GM12878 (cell line): ENCODE results near the gene LYG1. TPM values are rescaled to one million over a fixed set of nuclear protein-coding genes. Genes with fewer than 3 reads are reported as not detected.

Source experiments
- ATAC-seq: fragments of 200-7000 bp; cut with Tn5 transposase; 3 replicates; pipeline ENCODE4 v1.9.1; 2020; ENCODE audit warnings: mild to moderate bottlenecking, moderate library complexity
- BruUV-seq: library from RNA; stranded (reverse); fragments of 400-500 nt; replicated peaks from 2 replicates; lab custom pipeline; 2021; lab: Mats Ljungman, UMichigan
- CTCF ChIA-PET: fragments of 300-600 bp; sonication (Branson Sonifier 250); formaldehyde crosslinking; extraction: SDS; loops from one replicate; lab custom pipeline; 2021; ENCODE audit warnings: inconsistent platforms; lab: Yijun Ruan, JAX
- POLR2A ChIA-PET: fragments of 350-600 bp; formaldehyde crosslinking; extraction: SDS; loops from one replicate; lab custom pipeline; 2021; ENCODE audit warnings: inconsistent platforms; lab: Charles Lee
- RAD21 ChIA-PET: fragments of 300-600 bp; sonication (Branson Sonifier 250); formaldehyde crosslinking; loops from one replicate; lab custom pipeline; 2023; ENCODE audit warnings: antibody characterized with exemption; ENCODE audit not compliant: unreplicated experiment; lab: Charles Lee
- SMC1A ChIA-PET: fragments of 300-600 bp; sonication (Branson Sonifier 250); formaldehyde crosslinking; loops from one replicate; lab custom pipeline; 2023; ENCODE audit not compliant: unreplicated experiment, uncharacterized antibody; lab: Charles Lee
- DNase-seq: peaks from one replicate; pipeline ENCODE4 v3.0.0-alpha.2; 2011; ENCODE audit warnings: low read depth, low spot score
- FAIRE-seq: peaks from 3 replicates; lab custom pipeline; 2011; peaks lifted over from hg19 to GRCh38; lab: Jason Lieb, UNC
- H2AFZ ChIP-seq: 2 replicates; pipeline ENCODE4 v1.6.0; 2011; ENCODE audit warnings: low read depth, low read length, control low read depth; ENCODE audit not compliant: control insufficient read depth
- H3K27ac ChIP-seq: 2 replicates; pipeline ENCODE4 v1.5.1; 2011; ENCODE audit warnings: control low read depth; ENCODE audit not compliant: control insufficient read depth, insufficient read depth
- H3K27me3 ChIP-seq, 2 experiments: replicated peaks in 1 of 2; 2 replicates each; pipeline versions ENCODE4 v1.6.0 to v1.6.1; 2011; ENCODE audit warnings: low read length in 1 of 2; ENCODE audit not compliant: control insufficient read depth in 2 of 2, insufficient read depth in 2 of 2
- H3K36me3 ChIP-seq, 2 experiments: 2 replicates each; pipeline ENCODE4 v1.5.1; 2011; ENCODE audit warnings: low read length in 1 of 2; ENCODE audit not compliant: control insufficient read depth in 2 of 2, insufficient read depth in 2 of 2
- H3K4me1 ChIP-seq: 2 replicates; pipeline ENCODE4 v1.6.1; 2011; ENCODE audit warnings: mild to moderate bottlenecking, low read length, moderate library complexity, mixed read lengths; ENCODE audit not compliant: control insufficient read depth, insufficient read depth
- H3K4me2 ChIP-seq: 2 replicates; pipeline ENCODE4 v1.6.0; 2011; ENCODE audit warnings: control low read depth; ENCODE audit not compliant: control insufficient read depth, insufficient read depth
- H3K4me3 ChIP-seq: fragments of 200-600 bp; sonication (generic); 2 replicates; pipeline ENCODE4 v1.5.1; 2016
- H3K79me2 ChIP-seq: 2 replicates; pipeline ENCODE4 v1.6.0; 2011; ENCODE audit warnings: low read length; ENCODE audit not compliant: control insufficient read depth, insufficient read depth
- H3K9ac ChIP-seq: 2 replicates; pipeline ENCODE4 v1.8.0; 2011; ENCODE audit warnings: low read length, control low read depth, mixed read lengths; ENCODE audit not compliant: control insufficient read depth, insufficient read depth
- H3K9me3 ChIP-seq: replicated peaks from 3 replicates; pipeline ENCODE4 v1.5.1; 2011; ENCODE audit warnings: mild to moderate bottlenecking, low read length; ENCODE audit not compliant: control insufficient read depth, insufficient read depth
- H4K20me1 ChIP-seq: 2 replicates; pipeline ENCODE4 v1.6.0; 2011; ENCODE audit not compliant: control insufficient read depth, insufficient read depth
- BACH1 ChIP-seq: fragments of 450-650 bp; IDR thresholded peaks from 2 replicates; pipeline ENCODE4 v1.6.1; 2017; ENCODE audit warnings: mild to moderate bottlenecking, borderline replicate concordance
- CEBPB ChIP-seq, 2 experiments: fragments of 150-350 bp in 1 of 2; IDR thresholded peaks; 2 replicates each; pipeline ENCODE4 v1.6.1; 2012 to 2014; ENCODE audit warnings: low read depth in 2 of 2, low read length in 2 of 2, borderline replicate concordance in 1 of 2, inconsistent platforms in 1 of 2
- GABPA ChIP-seq: IDR thresholded peaks from 2 replicates; pipeline ENCODE4 v1.6.1; 2014; ENCODE audit warnings: antibody characterized with exemption, low read depth, mild to moderate bottlenecking, inconsistent platforms
- ZNF622 ChIP-seq: fragments of 450-650 bp; IDR thresholded peaks from 2 replicates; pipeline ENCODE4 v1.6.1; 2017; ENCODE audit warnings: mild to moderate bottlenecking, inconsistent platforms
- WGBS: methylation state at CpG from one replicate; pipeline ENCODE4 v1.1.6; 2016; ENCODE audit warnings: low lambda C conversion rate; ENCODE audit not compliant: insufficient replicate concordance, insufficient coverage; ENCODE audit errors: missing lambda C conversion rate; 5-methylcytosine and 5-hydroxymethylcytosine counted together
- in situ Hi-C: fragments of 300-500 bp; cut with MboI; formaldehyde crosslinking; loops from 9 replicates; pipeline ENCODE4 v1.14.3; 2018; ENCODE audit warnings: mixed read lengths
- intact Hi-C: fragments of 100-400 bp; cut with micrococcal nuclease; formaldehyde crosslinking; loops from one replicate; pipeline ENCODE4 v1.14.2; 2022; ENCODE audit not compliant: unreplicated experiment
- polyA plus RNA-seq, 11 experiments: library from polyadenylated mRNA; depleted of rRNA in 4 of 11; unstranded in 6 of 11; stranded (reverse) in 5 of 11; fragments of >200 nt; fragmentation: Nextera tagmentation in 4 of 11; fragmentation: Illumina TruSeq in 1 of 11; extraction: Ambion mirVana in 4 of 11; extraction: Trizol in 1 of 11; gene quantifications; 1 replicate in 1 of 11; 2 replicates in 10 of 11; pipeline versions ENCODE4 v1.2.1 to v1.2.3, GENCODE V29; 2011 to 2016; ENCODE audit warnings: inconsistent platforms in 2 of 11, missing spikeins in 2 of 11, low read depth in 1 of 11
- total RNA-seq, 4 experiments: library from RNA; depleted of rRNA in 3 of 4; stranded (reverse); fragments of >200 nt in 3 of 4; fragmentation: Illumina TruSeq in 1 of 4; extraction: Trizol in 1 of 4; gene quantifications; 2 replicates each; pipeline versions ENCODE4 v1.2.1 to v1.2.3, GENCODE V29; 2013 to 2021
- TF ChIP-seq, protein P1 (sequence below): fragments of 150-350 bp; IDR thresholded peaks from 2 replicates; pipeline ENCODE4 v1.6.1; 2016; ENCODE audit warnings: low read depth, low read length

LYG1 gene
- total and polyA plus RNA-seq, 10 of the 15 experiments (the other 5 are each of a cell fraction or from before 2014, with no cell fraction given) = 0.27 to 1.3 (median 0.79) TPM; not detected in 1

DNA sequence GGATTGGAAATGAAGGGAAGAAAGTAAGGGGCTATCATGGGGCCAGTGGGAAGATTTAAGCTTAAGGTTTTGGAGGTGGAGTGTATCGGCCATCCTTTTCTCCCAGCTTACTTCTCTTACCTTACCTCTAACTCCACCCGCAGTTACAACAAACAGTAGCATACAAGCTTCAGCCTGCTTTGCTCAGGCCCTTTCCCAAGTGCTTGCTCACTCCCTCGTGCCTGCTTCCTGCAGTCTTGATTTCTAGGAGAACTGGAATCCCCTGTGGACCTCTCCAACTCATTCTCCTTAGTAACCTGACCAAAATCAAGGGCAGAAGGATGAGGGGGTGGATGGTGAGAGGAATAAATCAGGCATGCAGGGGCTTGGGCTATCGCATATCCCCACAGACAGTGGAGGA, 39.8 kb downstream of the LYG1 start:
- Histone ChIP-seq H3K36me3 (no peaks in the 10 kb centered on the region), H3K4me3 (no peak overlapping the region), H3K27ac (no peak overlapping the region), H2AFZ (no peak overlapping the region), H3K79me2 (no peaks in the 10 kb centered on the region), H3K9ac (no peak overlapping the region), H3K4me2 (no peak overlapping the region), H3K9me3 (no peaks in the 10 kb centered on the region), H4K20me1 (no peaks in the 10 kb centered on the region), H3K4me1 (no peaks in the 10 kb centered on the region), H3K27me3 (no peaks in the 10 kb centered on the region)
- POLR2A ChIA-PET = no interaction called here
- intact Hi-C loops (no loop called here), in situ Hi-C loops (no loop called here)
- DNase-seq = no peak
- CTCF ChIA-PET = no interaction called here
- WGBS = 73% methylated on average over 4 of the region's 4 CpGs
- TF ChIP-seq, protein P1, sequence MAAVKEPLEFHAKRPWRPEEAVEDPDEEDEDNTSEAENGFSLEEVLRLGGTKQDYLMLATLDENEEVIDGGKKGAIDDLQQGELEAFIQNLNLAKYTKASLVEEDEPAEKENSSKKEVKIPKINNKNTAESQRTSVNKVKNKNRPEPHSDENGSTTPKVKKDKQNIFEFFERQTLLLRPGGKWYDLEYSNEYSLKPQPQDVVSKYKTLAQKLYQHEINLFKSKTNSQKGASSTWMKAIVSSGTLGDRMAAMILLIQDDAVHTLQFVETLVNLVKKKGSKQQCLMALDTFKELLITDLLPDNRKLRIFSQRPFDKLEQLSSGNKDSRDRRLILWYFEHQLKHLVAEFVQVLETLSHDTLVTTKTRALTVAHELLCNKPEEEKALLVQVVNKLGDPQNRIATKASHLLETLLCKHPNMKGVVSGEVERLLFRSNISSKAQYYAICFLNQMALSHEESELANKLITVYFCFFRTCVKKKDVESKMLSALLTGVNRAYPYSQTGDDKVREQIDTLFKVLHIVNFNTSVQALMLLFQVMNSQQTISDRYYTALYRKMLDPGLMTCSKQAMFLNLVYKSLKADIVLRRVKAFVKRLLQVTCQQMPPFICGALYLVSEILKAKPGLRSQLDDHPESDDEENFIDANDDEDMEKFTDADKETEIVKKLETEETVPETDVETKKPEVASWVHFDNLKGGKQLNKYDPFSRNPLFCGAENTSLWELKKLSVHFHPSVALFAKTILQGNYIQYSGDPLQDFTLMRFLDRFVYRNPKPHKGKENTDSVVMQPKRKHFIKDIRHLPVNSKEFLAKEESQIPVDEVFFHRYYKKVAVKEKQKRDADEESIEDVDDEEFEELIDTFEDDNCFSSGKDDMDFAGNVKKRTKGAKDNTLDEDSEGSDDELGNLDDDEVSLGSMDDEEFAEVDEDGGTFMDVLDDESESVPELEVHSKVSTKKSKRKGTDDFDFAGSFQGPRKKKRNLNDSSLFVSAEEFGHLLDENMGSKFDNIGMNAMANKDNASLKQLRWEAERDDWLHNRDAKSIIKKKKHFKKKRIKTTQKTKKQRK = no peak
- TF ChIP-seq GABPA = no peak
- no peak for ATAC-seq
- no peak for FAIRE-seq
- no TSS peak for BruUV-seq
- SMC1A ChIA-PET = no interaction called here
- RAD21 ChIA-PET = no interaction called here

DNA sequence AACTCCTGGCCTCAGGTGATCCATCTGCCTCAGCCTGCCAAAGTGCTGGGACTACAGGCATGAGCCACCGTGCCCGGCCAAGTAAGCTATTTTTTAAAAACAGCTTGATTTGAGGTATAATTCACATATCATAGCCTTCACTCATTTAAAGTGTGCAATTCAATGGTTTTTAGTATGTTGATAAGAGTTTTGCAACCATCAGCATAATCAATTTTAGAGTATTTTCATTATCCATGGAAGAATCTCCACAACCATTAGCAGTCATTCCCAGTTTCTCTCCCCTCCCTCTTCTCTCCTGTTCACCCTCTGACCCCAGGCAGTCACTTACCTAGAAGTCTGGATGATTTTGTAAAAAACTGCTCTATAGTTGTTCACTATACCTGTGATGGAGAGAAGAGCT, 40.8 kb downstream of the LYG1 start:
- no peak for FAIRE-seq
- in situ Hi-C loops = no loop called here
- H3K4me2 ChIP-seq = no peak overlapping the region
- no peaks in the 10 kb centered on the region for H3K79me2 ChIP-seq
- no peaks in the 10 kb centered on the region for H3K27me3 ChIP-seq
- no peak for ATAC-seq
- ChIA-PET POLR2A (no interaction called here), SMC1A (no interaction called here), CTCF (no interaction called here), RAD21 (no interaction called here)
- H3K4me3 ChIP-seq = no peak overlapping the region
- WGBS = 100% methylated on average over 2 of the region's 2 CpGs
- no peaks in the 10 kb centered on the region for H3K4me1 ChIP-seq
- no peak overlapping the region for H2AFZ ChIP-seq
- no peaks in the 10 kb centered on the region for H4K20me1 ChIP-seq
- no peak overlapping the region for H3K27ac ChIP-seq
- DNase-seq = no peak
- no TSS peak for BruUV-seq
- no peak for TF ChIP-seq BACH1
- no peak for TF ChIP-seq ZNF622
- TF ChIP-seq CEBPB (IDR thresholded peaks at IDR 0.05; ENCODE audit: borderline replicate concordance in 1 of 2, low read depth in 2 of 2, low read length in 2 of 2) = no peak
- no peaks in the 10 kb centered on the region for H3K36me3 ChIP-seq
- no peak overlapping the region for H3K9ac ChIP-seq
- intact Hi-C loops = no loop called here
- no peaks in the 10 kb centered on the region for H3K9me3 ChIP-seq
